HG02885 (cell line): Measurements from ENCODE around the gene VSTM1.
"Not testable (repeated sequence)": the region's sequence is repeated elsewhere in the genome, so short reads cannot be mapped to it uniquely, and the experiment has no call there.

Experiments used
- ATAC-seq: cut with Tn5 transposase; IDR thresholded peaks from one replicate; pipeline ENCODE4 v1.9.1; 2021; ENCODE audit warnings: mild to moderate bottlenecking; ENCODE audit not compliant: unreplicated experiment, poor library complexity

VSTM1 gene

GRCh38 chr19:54077334-54077733 lies 13.6 kb upstream of the VSTM1 start:
- no peak for ATAC-seq

GRCh38 chr19:54074851-54075250 lies 11.2 kb upstream of the VSTM1 start:
- no peak for ATAC-seq

GRCh38 chr19:54073829-54074228 lies 10.1 kb upstream of the VSTM1 start:
- ATAC-seq, result no peak

GRCh38 chr19:54069470-54069869 lies 5.8 kb upstream of the VSTM1 start:
- no peak for ATAC-seq

GRCh38 chr19:54062643-54063042 lies 1.1 kb downstream of the VSTM1 start:
- ATAC-seq, result no peak

GRCh38 chr19:54047616-54048015 lies 16.1 kb downstream of the VSTM1 start:
- ATAC-seq, result no peak

GRCh38 chr19:54045771-54046170 lies 17.9 kb downstream of the VSTM1 start:
- ATAC-seq, result no peak

- no peak for ATAC-seq
These were observed 20.7 kb downstream of the VSTM1 start for GRCh38 chr19:54042989-54043388.

- ATAC-seq, result no peak
These were observed 21.6 kb downstream of the VSTM1 start for GRCh38 chr19:54041969-54042606.

GRCh38 chr19:54040003-54040402 lies 23.7 kb downstream of the VSTM1 start:
- ATAC-seq, result no peak

- not testable (repeated sequence) for ATAC-seq
These were observed 27.2 kb downstream of the VSTM1 start for GRCh38 chr19:54036542-54036941.

GRCh38 chr19:54035215-54036178 lies 28.2 kb downstream of the VSTM1 start:
- ATAC-seq, result no peak

GRCh38 chr19:54030895-54031586 lies 32.7 kb downstream of the VSTM1 start:
- ATAC-seq, result no peak

- no peak for ATAC-seq
These were observed 33.7 kb downstream of the VSTM1 start for GRCh38 chr19:54029930-54030490.

GRCh38 chr19:54029301-54029700 lies 34.4 kb downstream of the VSTM1 start:
- ATAC-seq, result no peak

GRCh38 chr19:54026656-54027055 lies 37.0 kb downstream of the VSTM1 start:
- no peak for ATAC-seq

- ATAC-seq, result no peak
These were observed 39.0 kb downstream of the VSTM1 start for GRCh38 chr19:54024660-54025059.

GRCh38 chr19:54023191-54023590 lies 40.5 kb downstream of the VSTM1 start:
- no peak for ATAC-seq

- no peak for ATAC-seq
These were observed 41.8 kb downstream of the VSTM1 start for GRCh38 chr19:54021932-54022331.

- no peak for ATAC-seq
These were observed 42.3 kb downstream of the VSTM1 start for GRCh38 chr19:54021363-54021762.

- no peak for ATAC-seq
These were observed 46.4 kb downstream of the VSTM1 start for GRCh38 chr19:54017261-54017660.
